Neural crest cell (in vitro differentiated cells): Measurements from ENCODE around the gene KCNMB2. TPM values are rescaled to one million over a fixed set of nuclear protein-coding genes. Genes with fewer than 3 reads are reported as not detected.

Experiments used
- DNase-seq: peaks from one replicate; pipeline ENCODE4 v3.0.0; 2021; ENCODE audit warnings: low read depth, mixed read lengths, low spot score
- H3K27ac Mint-ChIP-seq: one replicate; pipeline ENCODE4 v1.8.0; 2021; ENCODE audit warnings: mild to moderate bottlenecking, mixed read lengths; ENCODE audit not compliant: unreplicated experiment
- H3K27me3 Mint-ChIP-seq: 2 replicates; pipeline ENCODE4 v1.8.0; 2021; ENCODE audit warnings: low read depth, mild to moderate bottlenecking, mixed read lengths
- H3K36me3 Mint-ChIP-seq: 2 replicates; pipeline ENCODE4 v1.8.0; 2021; ENCODE audit warnings: low read depth, mild to moderate bottlenecking, mixed read lengths
- H3K4me1 Mint-ChIP-seq: 2 replicates; pipeline ENCODE4 v1.8.0; 2021; ENCODE audit warnings: mixed read lengths
- H3K4me3 Mint-ChIP-seq: one replicate; pipeline ENCODE4 v1.8.0; 2021; ENCODE audit warnings: mild to moderate bottlenecking, mixed read lengths
- H3K9me3 Mint-ChIP-seq: 2 replicates; pipeline ENCODE4 v1.8.0; 2021; ENCODE audit warnings: mixed read lengths
- total RNA-seq: library from RNA; stranded (reverse); gene quantifications from 2 replicates; pipeline ENCODE4 v1.2.1, GENCODE V29; 2021
- TF ChIP-seq, protein P1 (sequence below): fragments of 200-600 bp; sonication (generic); conservative IDR thresholded peaks from 2 replicates; pipeline ENCODE4 v1.5.0; 2021; ENCODE audit warnings: antibody characterized with exemption, mild to moderate bottlenecking

KCNMB2 gene
- total RNA-seq, 1 donor from 2014 or later, result 0.84 TPM

DNA sequence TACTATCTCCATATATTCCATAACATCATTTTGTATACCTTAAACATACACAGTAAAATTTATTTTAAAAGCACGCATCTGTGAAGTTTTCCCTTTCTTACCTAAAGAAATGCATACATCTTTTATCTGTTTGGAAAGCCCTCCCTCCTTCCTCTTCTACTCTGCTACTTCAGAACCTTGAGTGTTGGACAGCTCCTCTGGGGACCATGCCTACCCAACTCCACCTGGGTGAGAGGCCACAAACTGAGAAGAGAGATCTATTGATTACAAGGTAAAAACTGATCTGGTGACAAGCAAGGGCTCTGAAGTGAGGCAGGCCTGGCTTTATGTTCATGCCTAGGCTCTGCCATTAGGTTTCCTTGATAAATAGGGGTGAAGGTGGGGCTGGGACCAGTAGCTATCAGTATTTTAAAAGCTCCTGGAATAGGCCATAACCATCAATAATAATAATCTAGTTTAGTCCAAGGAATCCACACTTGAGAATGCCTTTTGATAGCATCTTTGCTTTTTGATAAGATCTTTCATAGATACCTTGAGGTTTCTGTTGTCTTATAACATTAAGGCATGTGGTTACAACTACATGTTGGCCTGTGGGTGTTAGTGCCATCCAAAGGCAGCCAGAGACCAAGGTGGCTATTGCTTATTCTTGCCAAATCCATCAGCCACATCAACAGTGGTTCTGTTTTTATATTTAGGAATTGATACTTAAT is 148.8 kb downstream of the KCNMB2 start:
- TF ChIP-seq, protein P1, sequence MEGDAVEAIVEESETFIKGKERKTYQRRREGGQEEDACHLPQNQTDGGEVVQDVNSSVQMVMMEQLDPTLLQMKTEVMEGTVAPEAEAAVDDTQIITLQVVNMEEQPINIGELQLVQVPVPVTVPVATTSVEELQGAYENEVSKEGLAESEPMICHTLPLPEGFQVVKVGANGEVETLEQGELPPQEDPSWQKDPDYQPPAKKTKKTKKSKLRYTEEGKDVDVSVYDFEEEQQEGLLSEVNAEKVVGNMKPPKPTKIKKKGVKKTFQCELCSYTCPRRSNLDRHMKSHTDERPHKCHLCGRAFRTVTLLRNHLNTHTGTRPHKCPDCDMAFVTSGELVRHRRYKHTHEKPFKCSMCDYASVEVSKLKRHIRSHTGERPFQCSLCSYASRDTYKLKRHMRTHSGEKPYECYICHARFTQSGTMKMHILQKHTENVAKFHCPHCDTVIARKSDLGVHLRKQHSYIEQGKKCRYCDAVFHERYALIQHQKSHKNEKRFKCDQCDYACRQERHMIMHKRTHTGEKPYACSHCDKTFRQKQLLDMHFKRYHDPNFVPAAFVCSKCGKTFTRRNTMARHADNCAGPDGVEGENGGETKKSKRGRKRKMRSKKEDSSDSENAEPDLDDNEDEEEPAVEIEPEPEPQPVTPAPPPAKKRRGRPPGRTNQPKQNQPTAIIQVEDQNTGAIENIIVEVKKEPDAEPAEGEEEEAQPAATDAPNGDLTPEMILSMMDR, result no peak
- no peak for DNase-seq
- Mint-ChIP-seq H3K36me3 (no peaks in the 10 kb centered on the region), H3K4me3 (no peak overlapping the region), H3K4me1 (no peaks in the 10 kb centered on the region), H3K27ac (no peak overlapping the region), H3K9me3 (peaks cover 3% of the 10 kb centered on the region), H3K27me3 (no peaks in the 10 kb centered on the region)

DNA sequence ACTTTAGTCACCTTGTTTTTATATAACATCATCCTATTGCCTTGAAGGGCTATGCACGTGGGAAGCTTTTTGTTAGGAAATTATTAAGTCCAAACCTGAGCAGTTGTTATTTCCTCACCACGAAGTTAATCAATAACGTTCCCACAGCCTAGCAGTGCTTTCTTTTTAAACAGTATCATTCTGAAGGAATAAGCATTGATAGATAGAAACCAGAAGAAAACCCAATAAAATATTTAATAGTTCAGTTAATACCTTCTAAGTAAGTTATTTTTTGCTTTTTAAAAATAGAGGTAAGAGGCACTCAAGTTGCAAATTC is 149.3 kb downstream of the KCNMB2 start:
- Mint-ChIP-seq H3K4me3 (no peak overlapping the region), H3K27me3 (peaks cover 4% of the 10 kb centered on the region), H3K27ac (no peak overlapping the region), H3K9me3 (peaks cover 3% of the 10 kb centered on the region), H3K4me1 (no peaks in the 10 kb centered on the region), H3K36me3 (no peaks in the 10 kb centered on the region)
- TF ChIP-seq, protein P1, result no peak
- DNase-seq, result no peak

DNA sequence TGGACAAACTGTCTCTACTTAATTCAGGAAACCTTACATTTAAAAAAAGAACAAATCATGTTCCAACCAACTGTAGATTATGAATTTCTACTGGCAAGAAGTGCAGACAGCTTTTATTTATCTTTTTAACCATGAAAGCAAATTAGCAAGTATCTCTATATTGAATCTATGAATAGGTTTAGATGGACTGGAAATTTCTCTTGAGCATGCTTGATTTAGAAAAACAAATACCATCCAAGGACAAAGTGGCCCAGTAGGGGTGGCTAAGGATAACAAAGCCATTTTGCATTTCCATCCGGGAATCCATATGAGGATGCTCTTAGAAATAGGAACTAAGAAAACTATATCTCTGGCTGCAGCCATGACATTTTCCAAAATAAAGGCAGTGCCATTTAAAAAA is 150.6 kb downstream of the KCNMB2 start:
- Mint-ChIP-seq H3K9me3 (peaks cover 3% of the 10 kb centered on the region), H3K4me1 (no peaks in the 10 kb centered on the region), H3K27ac (no peak overlapping the region), H3K36me3 (no peaks in the 10 kb centered on the region), H3K4me3 (no peak overlapping the region), H3K27me3 (peaks cover 4% of the 10 kb centered on the region)
- TF ChIP-seq, protein P1, result no peak
- no peak for DNase-seq

DNA sequence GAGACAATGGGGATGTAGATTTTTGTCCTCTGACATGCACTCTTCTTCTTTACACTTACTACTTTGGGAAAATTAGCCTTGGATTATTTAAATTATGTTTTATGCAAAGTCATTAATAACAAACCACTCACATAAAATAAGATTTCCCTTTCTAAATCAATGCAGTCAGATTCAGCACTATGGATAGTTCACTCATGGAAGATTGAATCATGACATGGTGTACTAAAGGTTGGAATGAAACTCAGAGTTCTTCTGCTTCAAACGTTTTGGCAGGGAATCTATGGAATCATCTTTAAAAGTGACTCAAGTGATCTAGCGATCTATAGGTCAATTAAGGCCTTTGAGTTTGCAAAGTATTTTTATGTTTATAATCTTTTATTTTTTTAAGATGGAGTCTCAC is 154.3 kb downstream of the KCNMB2 start:
- TF ChIP-seq, protein P1, result no peak

DNA sequence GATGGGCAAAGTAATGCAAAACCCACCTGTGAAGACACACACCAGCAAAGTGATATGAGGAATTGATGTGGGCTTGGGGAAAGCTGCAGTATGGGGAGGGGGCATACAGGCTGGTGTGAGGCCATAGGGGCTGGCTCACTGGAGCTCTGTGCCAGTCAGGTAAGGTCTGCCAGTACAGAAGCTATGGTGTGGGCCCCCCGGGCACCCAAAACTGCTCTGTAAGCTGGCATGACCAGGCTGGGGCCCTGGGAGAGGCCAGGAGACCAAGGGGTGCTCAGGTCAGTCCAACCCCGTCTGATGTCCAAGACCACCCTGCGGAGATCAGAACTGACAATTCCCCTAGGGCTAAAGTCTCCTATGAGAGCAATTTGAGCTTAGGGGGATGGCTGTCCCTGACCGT is 163.1 kb downstream of the KCNMB2 start:
- no peaks in the 10 kb centered on the region for H3K4me1 Mint-ChIP-seq
- no peaks in the 10 kb centered on the region for H3K27me3 Mint-ChIP-seq
- H3K4me3 Mint-ChIP-seq, result no peak overlapping the region
- H3K36me3 Mint-ChIP-seq, result peaks cover 14% of the 10 kb centered on the region
- peak overlapping the region; percentile 19 for H3K27ac Mint-ChIP-seq
- no peak for DNase-seq
- TF ChIP-seq, protein P1, result no peak
- H3K9me3 Mint-ChIP-seq, result peaks cover 29% of the 10 kb centered on the region

More for the DNA sequence above, 154.3 kb downstream of the KCNMB2 start:
- Mint-ChIP-seq H3K27ac (no peak overlapping the region), H3K9me3 (peaks cover 7% of the 10 kb centered on the region), H3K36me3 (peaks cover 3% of the 10 kb centered on the region), H3K27me3 (peaks cover 4% of the 10 kb centered on the region), H3K4me3 (no peak overlapping the region), H3K4me1 (no peaks in the 10 kb centered on the region)
- DNase-seq, result no peak
